SK-N-SH (cell line): Measurements from ENCODE around the gene CCDC60. TPM values are rescaled to one million over a fixed set of nuclear protein-coding genes. Genes with fewer than 3 reads are reported as not detected.

Experiments
- CTCF ChIA-PET: fragments of 300-600, 350-600 bp; formaldehyde crosslinking; extraction: SDS; loops from one replicate; lab custom pipeline; 2021; lab: Yijun Ruan, JAX
- POLR2A ChIA-PET: fragments of 350-600 bp; sonication (Branson Sonifier 250); formaldehyde crosslinking; extraction: SDS; loops from one replicate; lab custom pipeline; 2020; ENCODE audit warnings: antibody characterized with exemption, inconsistent platforms; lab: Yijun Ruan, JAX
- DNase-seq: peaks from one replicate; pipeline ENCODE4 v3.0.0; 2012
- H2AFZ ChIP-seq: fragments of 200-600 bp; sonication (generic); 2 replicates; pipeline ENCODE4 v1.8.1; 2016; ENCODE audit warnings: antibody characterized with exemption, mild to moderate bottlenecking, low read depth
- H3F3A ChIP-seq: fragments of 200-600 bp; sonication (generic); replicated peaks from 2 replicates; pipeline ENCODE3; 2016; ENCODE audit warnings: antibody characterized with exemption, mild to moderate bottlenecking; ENCODE audit not compliant: insufficient read depth
- H3K27ac ChIP-seq, 2 experiments: fragments of 200-500 bp in 1 of 2; fragments of 200-600 bp in 1 of 2; sonication (Bioruptor generic) in 1 of 2; sonication (generic), shearing (Covaris generic) in 1 of 2; 2 replicates each; pipeline versions ENCODE4 v1.5.1 to v1.6.1; 2014 to 2016; ENCODE audit warnings: low read depth in 2 of 2, inconsistent platforms in 1 of 2, low read length in 1 of 2, mild to moderate bottlenecking in 1 of 2, mixed read lengths in 1 of 2
- H3K27me3 ChIP-seq: fragments of 200-600 bp; sonication (generic), shearing (Covaris generic); 2 replicates; pipeline ENCODE4 v1.6.1; 2016; ENCODE audit warnings: mixed run types; ENCODE audit not compliant: insufficient read depth
- H3K36me3 ChIP-seq, 2 experiments: fragments of 200-500 bp in 1 of 2; fragments of 200-600 bp in 1 of 2; sonication (Bioruptor generic) in 1 of 2; sonication (generic) in 1 of 2; replicated peaks in 1 of 2; 2 replicates each; pipeline versions ENCODE3 to v1.5.1; 2014 to 2016; ENCODE audit warnings: low read length in 1 of 2, mild to moderate bottlenecking in 1 of 2; ENCODE audit not compliant: insufficient read depth in 2 of 2, control insufficient read depth in 1 of 2
- H3K4me1 ChIP-seq, 2 experiments: fragments of 200-500 bp in 1 of 2; fragments of 200-600 bp in 1 of 2; sonication (Bioruptor generic) in 1 of 2; sonication (generic), shearing (Covaris generic) in 1 of 2; 2 replicates each; pipeline versions ENCODE4 v1.5.1 to v1.6.1; 2014 to 2016; ENCODE audit warnings: low read depth in 1 of 2, low read length in 1 of 2, mixed run types in 1 of 2; ENCODE audit not compliant: insufficient read depth in 2 of 2, control insufficient read depth in 1 of 2
- H3K4me2 ChIP-seq: fragments of 200-600 bp; sonication (generic), shearing (Covaris generic); 2 replicates; pipeline ENCODE4 v1.6.1; 2017; ENCODE audit warnings: mixed run types
- H3K4me3 ChIP-seq, 2 experiments: fragments of 200-500 bp in 1 of 2; fragments of 200-600 bp in 1 of 2; sonication (Bioruptor generic) in 1 of 2; sonication (generic), shearing (Covaris generic) in 1 of 2; 2 replicates each; pipeline versions ENCODE4 v1.5.1 to v1.8.1; 2014 to 2016; ENCODE audit warnings: low read depth in 2 of 2, inconsistent platforms in 1 of 2, low read length in 1 of 2, mild to moderate bottlenecking in 1 of 2, mixed read lengths in 1 of 2, moderate library complexity in 1 of 2
- H3K79me2 ChIP-seq: fragments of 200-600 bp; sonication (generic); 2 replicates; pipeline ENCODE4 v1.8.1; 2017; ENCODE audit warnings: mild to moderate bottlenecking; ENCODE audit not compliant: insufficient read depth
- H3K9ac ChIP-seq: fragments of 200-600 bp; sonication (generic); 2 replicates; pipeline ENCODE4 v1.6.1; 2017; ENCODE audit warnings: mixed run types
- H3K9me2 ChIP-seq: fragments of 200-600 bp; sonication (generic); 2 replicates; pipeline ENCODE4 v1.6.1; 2017; ENCODE audit warnings: mixed run types
- H3K9me3 ChIP-seq: fragments of 200-600 bp; sonication (generic); 2 replicates; pipeline ENCODE4 v1.6.1; 2017; ENCODE audit warnings: mixed run types, mild to moderate bottlenecking, moderate library complexity
- H4K20me1 ChIP-seq: fragments of 200-600 bp; sonication (generic); 2 replicates; pipeline ENCODE4 v1.6.1; 2017; ENCODE audit warnings: mild to moderate bottlenecking, mixed run types; ENCODE audit not compliant: insufficient read depth
- ELF1 ChIP-seq: IDR thresholded peaks from 2 replicates; pipeline ENCODE4 v1.4.0; 2012
- FOSL2 ChIP-seq: IDR thresholded peaks from 2 replicates; pipeline ENCODE4 v1.4.0; 2012; ENCODE audit warnings: low read depth, mild to moderate bottlenecking, moderate library complexity, borderline replicate concordance
- FOXJ3 ChIP-seq: sonication (generic); formaldehyde crosslinking; IDR thresholded peaks from 2 replicates; pipeline ENCODE4 v1.5.1; 2020; ENCODE audit warnings: mild to moderate bottlenecking, missing genetic modification reagents
- GABPA ChIP-seq: IDR thresholded peaks from 2 replicates; pipeline ENCODE4 v1.4.0; 2012; ENCODE audit warnings: low read depth, mild to moderate bottlenecking
- GATA2 ChIP-seq: sonication (generic); formaldehyde crosslinking; IDR thresholded peaks from 2 replicates; pipeline ENCODE4 v1.5.0; 2020; ENCODE audit warnings: mild to moderate bottlenecking, missing genetic modification reagents
- JUND ChIP-seq: IDR thresholded peaks from 2 replicates; pipeline ENCODE4 v1.4.0; 2012
- MEF2A ChIP-seq: IDR thresholded peaks from 2 replicates; pipeline ENCODE4 v1.4.0; 2012; ENCODE audit warnings: low read depth, borderline replicate concordance
- NFIC ChIP-seq: IDR thresholded peaks from 2 replicates; pipeline ENCODE4 v1.4.0; 2012; ENCODE audit warnings: borderline replicate concordance
- POLR2AphosphoS5 ChIP-seq: IDR thresholded peaks from 2 replicates; pipeline ENCODE4 v1.6.1; 2012; ENCODE audit warnings: low read depth, low read length
- RCOR1 ChIP-seq: fragments of 150-350 bp; IDR thresholded peaks from 2 replicates; pipeline ENCODE4 v1.6.1; 2017; ENCODE audit warnings: antibody characterized with exemption, low read length
- RXRA ChIP-seq: IDR thresholded peaks from 2 replicates; pipeline ENCODE4 v1.4.0; 2012; ENCODE audit warnings: low read depth, mild to moderate bottlenecking, borderline replicate concordance
- TAF1 ChIP-seq: IDR thresholded peaks from 2 replicates; pipeline ENCODE4 v1.6.1; 2012; ENCODE audit warnings: low read depth, mild to moderate bottlenecking, low read length, moderate library complexity, borderline replicate concordance
- TEAD4 ChIP-seq: IDR thresholded peaks from 2 replicates; pipeline ENCODE4 v1.4.0; 2012; ENCODE audit warnings: mild to moderate bottlenecking, borderline replicate concordance; ENCODE audit not compliant: insufficient read depth
- WGBS: methylation state at CpG from one replicate; pipeline ENCODE4 v1.1.6; 2017; ENCODE audit warnings: low lambda C conversion rate; 5-methylcytosine and 5-hydroxymethylcytosine counted together
- polyA plus RNA-seq, 3 experiments: library from polyadenylated mRNA; depleted of rRNA; stranded (reverse); fragments of >200 nt; gene quantifications; 2 replicates each; pipeline ENCODE4 v1.2.3, GENCODE V29; 2012
- TF ChIP-seq, protein P1 (sequence below): IDR thresholded peaks from 2 replicates; pipeline ENCODE4 v1.4.0; 2012; ENCODE audit warnings: low read depth
- TF ChIP-seq, protein P2 (sequence below): fragments of 200-600 bp; sonication (generic); IDR thresholded peaks from 2 replicates; pipeline ENCODE4 v1.6.1; 2017; ENCODE audit warnings: antibody characterized with exemption, mild to moderate bottlenecking, moderate library complexity
- TF ChIP-seq, protein P3 (sequence below): IDR thresholded peaks from 2 replicates; pipeline ENCODE4 v1.4.0; 2012; ENCODE audit warnings: low read depth, borderline replicate concordance
- TF ChIP-seq, protein P4 (sequence below): fragments of 150-350 bp; IDR thresholded peaks from 2 replicates; pipeline ENCODE4 v1.6.1; 2017; ENCODE audit warnings: antibody characterized with exemption, low read length, low read depth, borderline replicate concordance
- TF ChIP-seq, protein P5 (sequence below): IDR thresholded peaks from 2 replicates; pipeline ENCODE4; 2012

The CCDC60 gene
- polyA plus RNA-seq, 1 of the 3 experiments (the other 2 are of a cell fraction) = not detected

DNA sequence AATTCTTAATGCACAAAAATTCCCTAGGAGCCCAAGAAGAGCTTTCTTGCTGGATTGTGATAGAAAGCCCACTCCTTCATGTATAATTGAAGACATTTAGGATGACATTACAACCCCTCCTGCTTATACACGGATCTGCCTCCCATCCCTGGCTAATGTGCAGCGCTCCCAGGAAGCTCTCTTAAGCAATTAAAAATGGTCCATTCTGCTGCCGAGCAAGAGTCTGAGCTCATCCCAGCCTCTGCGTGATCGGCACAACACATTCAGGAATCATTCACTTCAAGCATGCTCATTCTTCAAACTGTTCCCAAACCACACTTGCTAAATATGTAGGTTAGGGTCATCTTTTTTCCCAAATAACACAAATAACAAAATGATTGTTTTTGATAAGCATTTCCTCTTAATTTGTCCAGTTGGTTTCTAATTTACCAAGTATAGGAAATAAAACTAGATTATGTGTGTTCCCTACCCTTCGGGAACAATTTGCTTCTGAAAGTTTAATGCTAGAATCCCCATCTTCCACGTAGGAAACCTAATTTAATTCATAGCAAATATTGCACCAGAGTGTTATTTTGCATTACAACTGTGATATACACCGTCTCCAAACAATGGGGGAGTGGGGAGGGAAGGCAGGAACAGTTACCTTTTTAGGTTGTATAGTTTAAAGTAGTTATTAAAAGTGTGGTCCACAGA is 241.7 kb downstream of the CCDC60 start:
- CTCF ChIA-PET = interaction anchor here (0.8 kb wide), 1 partner anchor 82 kb away, joined by 3 read pairs; no protein-coding TSS in a partner anchor
- H3K4me3 ChIP-seq = no peak overlapping the region
- WGBS = 62% methylated on average over 8 of the region's 8 CpGs
- H3K9me2 ChIP-seq = no peaks in the 10 kb centered on the region
- POLR2A ChIA-PET = no interaction called here
- H3K27ac ChIP-seq = no peak overlapping the region
- H3F3A ChIP-seq = no peaks in the 10 kb centered on the region
- no peak overlapping the region for H2AFZ ChIP-seq
- H3K4me1 ChIP-seq = no peaks in the 10 kb centered on the region; a peak in 1 of 4 replicates
- H3K4me2 ChIP-seq = no peak overlapping the region
- no peaks in the 10 kb centered on the region for H3K9me3 ChIP-seq
- DNase-seq = no peak
- no peaks in the 10 kb centered on the region for H3K36me3 ChIP-seq
- no peak overlapping the region for H3K9ac ChIP-seq
- no peaks in the 10 kb centered on the region for H3K79me2 ChIP-seq
- H3K27me3 ChIP-seq = no peaks in the 10 kb centered on the region
- no peak for TF ChIP-seq GATA2
- no peak for TF ChIP-seq POLR2AphosphoS5
- TF ChIP-seq ELF1 = no peak
- no peak for TF ChIP-seq FOSL2
- TF ChIP-seq, protein P1, sequence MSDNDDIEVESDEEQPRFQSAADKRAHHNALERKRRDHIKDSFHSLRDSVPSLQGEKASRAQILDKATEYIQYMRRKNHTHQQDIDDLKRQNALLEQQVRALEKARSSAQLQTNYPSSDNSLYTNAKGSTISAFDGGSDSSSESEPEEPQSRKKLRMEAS = no peak
- TF ChIP-seq RCOR1 = no peak
- TF ChIP-seq, protein P2, sequence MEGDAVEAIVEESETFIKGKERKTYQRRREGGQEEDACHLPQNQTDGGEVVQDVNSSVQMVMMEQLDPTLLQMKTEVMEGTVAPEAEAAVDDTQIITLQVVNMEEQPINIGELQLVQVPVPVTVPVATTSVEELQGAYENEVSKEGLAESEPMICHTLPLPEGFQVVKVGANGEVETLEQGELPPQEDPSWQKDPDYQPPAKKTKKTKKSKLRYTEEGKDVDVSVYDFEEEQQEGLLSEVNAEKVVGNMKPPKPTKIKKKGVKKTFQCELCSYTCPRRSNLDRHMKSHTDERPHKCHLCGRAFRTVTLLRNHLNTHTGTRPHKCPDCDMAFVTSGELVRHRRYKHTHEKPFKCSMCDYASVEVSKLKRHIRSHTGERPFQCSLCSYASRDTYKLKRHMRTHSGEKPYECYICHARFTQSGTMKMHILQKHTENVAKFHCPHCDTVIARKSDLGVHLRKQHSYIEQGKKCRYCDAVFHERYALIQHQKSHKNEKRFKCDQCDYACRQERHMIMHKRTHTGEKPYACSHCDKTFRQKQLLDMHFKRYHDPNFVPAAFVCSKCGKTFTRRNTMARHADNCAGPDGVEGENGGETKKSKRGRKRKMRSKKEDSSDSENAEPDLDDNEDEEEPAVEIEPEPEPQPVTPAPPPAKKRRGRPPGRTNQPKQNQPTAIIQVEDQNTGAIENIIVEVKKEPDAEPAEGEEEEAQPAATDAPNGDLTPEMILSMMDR = no peak
- TF ChIP-seq, protein P3, sequence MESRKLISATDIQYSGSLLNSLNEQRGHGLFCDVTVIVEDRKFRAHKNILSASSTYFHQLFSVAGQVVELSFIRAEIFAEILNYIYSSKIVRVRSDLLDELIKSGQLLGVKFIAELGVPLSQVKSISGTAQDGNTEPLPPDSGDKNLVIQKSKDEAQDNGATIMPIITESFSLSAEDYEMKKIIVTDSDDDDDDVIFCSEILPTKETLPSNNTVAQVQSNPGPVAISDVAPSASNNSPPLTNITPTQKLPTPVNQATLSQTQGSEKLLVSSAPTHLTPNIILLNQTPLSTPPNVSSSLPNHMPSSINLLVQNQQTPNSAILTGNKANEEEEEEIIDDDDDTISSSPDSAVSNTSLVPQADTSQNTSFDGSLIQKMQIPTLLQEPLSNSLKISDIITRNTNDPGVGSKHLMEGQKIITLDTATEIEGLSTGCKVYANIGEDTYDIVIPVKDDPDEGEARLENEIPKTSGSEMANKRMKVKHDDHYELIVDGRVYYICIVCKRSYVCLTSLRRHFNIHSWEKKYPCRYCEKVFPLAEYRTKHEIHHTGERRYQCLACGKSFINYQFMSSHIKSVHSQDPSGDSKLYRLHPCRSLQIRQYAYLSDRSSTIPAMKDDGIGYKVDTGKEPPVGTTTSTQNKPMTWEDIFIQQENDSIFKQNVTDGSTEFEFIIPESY = no peak
- TF ChIP-seq NFIC = no peak
- no peak for TF ChIP-seq TAF1
- no peaks in the 10 kb centered on the region for H4K20me1 ChIP-seq

DNA sequence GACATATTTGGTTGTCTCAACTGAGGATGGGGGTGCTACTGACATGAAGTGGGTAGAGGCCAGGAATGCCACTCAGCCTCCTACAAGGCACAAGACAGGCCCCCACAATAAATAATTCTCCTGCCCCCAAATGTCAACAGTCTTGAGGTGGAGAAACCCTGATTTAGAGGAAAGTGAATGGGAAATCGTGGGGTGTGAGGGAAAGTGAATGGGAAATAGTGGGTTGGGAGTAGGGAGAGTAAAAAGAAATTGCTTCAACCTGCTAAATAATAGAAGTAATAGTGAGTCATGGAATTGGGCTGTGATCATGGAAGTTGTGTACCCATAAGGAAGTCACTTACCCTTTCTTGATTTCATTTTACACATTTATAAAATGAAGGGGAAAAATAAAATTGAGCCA is 242.4 kb downstream of the CCDC60 start:
- Histone ChIP-seq H3K9ac (no peak overlapping the region), H3K9me3 (no peaks in the 10 kb centered on the region), H3K36me3 (no peaks in the 10 kb centered on the region), H3K4me1 (no peaks in the 10 kb centered on the region; a peak in 1 of 4 replicates), H3F3A (no peaks in the 10 kb centered on the region), H3K27ac (no peak overlapping the region)
- 18% methylated on average over 1 of the region's 1 CpG for WGBS
- TF ChIP-seq TAF1 = no peak
- TF ChIP-seq RCOR1 = no peak
- TF ChIP-seq GATA2 = no peak
- TF ChIP-seq, protein P4, sequence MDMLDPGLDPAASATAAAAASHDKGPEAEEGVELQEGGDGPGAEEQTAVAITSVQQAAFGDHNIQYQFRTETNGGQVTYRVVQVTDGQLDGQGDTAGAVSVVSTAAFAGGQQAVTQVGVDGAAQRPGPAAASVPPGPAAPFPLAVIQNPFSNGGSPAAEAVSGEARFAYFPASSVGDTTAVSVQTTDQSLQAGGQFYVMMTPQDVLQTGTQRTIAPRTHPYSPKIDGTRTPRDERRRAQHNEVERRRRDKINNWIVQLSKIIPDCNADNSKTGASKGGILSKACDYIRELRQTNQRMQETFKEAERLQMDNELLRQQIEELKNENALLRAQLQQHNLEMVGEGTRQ = no peak
- TF ChIP-seq RXRA = no peak
- TF ChIP-seq, protein P3 = no peak
- TF ChIP-seq TEAD4 = no peak
- TF ChIP-seq, protein P5, sequence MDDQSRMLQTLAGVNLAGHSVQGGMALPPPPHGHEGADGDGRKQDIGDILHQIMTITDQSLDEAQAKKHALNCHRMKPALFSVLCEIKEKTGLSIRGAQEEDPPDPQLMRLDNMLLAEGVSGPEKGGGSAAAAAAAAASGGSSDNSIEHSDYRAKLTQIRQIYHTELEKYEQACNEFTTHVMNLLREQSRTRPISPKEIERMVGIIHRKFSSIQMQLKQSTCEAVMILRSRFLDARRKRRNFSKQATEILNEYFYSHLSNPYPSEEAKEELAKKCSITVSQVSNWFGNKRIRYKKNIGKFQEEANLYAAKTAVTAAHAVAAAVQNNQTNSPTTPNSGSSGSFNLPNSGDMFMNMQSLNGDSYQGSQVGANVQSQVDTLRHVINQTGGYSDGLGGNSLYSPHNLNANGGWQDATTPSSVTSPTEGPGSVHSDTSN = no peak
- no peak for TF ChIP-seq JUND
- no peak for TF ChIP-seq ELF1
- TF ChIP-seq GABPA = no peak
- TF ChIP-seq NFIC = no peak
- no peak for TF ChIP-seq FOXJ3 (CRISPR knock-in tag)
- TF ChIP-seq MEF2A = no peak
- TF ChIP-seq, all 33 proteins: peak for 0
- no peak overlapping the region for H3K4me2 ChIP-seq
- ChIA-PET CTCF (no interaction called here), POLR2A (no interaction called here)
- H3K79me2 ChIP-seq = no peaks in the 10 kb centered on the region
- no peak overlapping the region for H2AFZ ChIP-seq
- no peak for DNase-seq
- no peak overlapping the region for H3K4me3 ChIP-seq
- no peaks in the 10 kb centered on the region for H3K9me2 ChIP-seq
- H4K20me1 ChIP-seq = no peaks in the 10 kb centered on the region
- no peaks in the 10 kb centered on the region for H3K27me3 ChIP-seq
